ENCODE data around the gene HSD17B12.

Gene HSD17B12

GRCh38 chr11:43812471-43812870 is 131.9 kb downstream of the HSD17B12 start:
- no peak for DNase-seq

DNA sequence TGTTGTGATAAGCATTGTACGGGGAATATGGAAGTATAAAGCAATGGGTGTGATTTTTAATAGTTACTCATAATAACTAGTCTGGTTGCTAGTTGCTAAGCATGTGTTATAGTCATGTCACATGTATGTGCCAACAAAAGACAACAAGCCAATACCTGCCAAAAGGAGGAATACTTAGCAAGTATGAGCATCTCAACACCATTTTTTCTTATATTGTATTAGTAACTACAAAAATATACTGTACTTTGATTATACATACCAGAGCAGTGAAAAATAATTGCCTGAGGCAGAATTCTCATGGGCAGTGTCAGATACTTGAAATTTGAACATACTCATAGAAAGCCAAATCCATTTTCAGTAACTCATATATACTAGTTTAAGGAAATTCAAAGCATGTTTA is 137.7 kb downstream of the HSD17B12 start:
- DNase-seq = no peak

DNA sequence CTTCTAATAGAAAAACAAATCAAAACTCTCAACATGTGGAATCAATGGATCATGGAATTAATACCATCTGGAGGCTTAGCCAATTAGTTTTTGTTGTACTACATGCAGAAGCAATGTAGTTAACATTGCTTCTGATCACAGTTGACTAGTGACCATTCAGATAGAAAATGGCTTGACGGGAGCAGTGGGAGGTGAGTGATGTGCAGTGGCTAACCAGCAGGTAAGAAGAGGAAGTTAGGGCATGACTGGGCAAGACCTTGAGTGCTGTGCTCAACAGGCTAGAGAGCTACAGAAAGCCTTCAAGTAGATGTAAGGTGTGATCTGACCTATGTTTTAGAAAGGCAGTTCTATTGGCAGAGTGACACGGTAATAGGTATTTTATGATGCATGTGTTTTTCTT is 139.4 kb downstream of the HSD17B12 start:
- no peak for DNase-seq

DNA sequence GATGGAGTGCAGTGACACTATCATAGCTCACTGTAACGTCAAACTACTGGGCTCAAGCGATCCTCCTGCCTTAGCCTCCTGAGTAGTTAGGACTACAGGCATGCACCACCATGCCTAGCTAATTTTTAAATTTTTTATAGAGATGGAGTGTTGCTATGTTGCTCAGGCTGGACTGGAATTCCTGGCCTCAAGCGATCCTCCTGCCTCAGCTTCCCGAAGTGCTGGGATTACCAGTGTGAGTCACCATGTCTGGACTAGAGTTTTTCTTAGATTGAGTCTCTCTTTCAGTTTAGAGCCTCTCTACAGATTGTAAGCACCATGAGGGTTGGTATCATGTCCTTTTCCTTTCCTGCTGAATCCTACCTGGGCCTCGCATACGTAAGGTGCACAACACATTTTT is 142.8 kb downstream of the HSD17B12 start:
- no peak for DNase-seq

GRCh38 chr11:43823851-43824250 is 143.3 kb downstream of the HSD17B12 start:
- DNase-seq = no peak

GRCh38 chr11:43825217-43825816 is 144.8 kb downstream of the HSD17B12 start:
- DNase-seq = no peak

GRCh38 chr11:43830928-43831440 is 150.4 kb downstream of the HSD17B12 start:
- DNase-seq = peak; percentile 23 to 71

DNA sequence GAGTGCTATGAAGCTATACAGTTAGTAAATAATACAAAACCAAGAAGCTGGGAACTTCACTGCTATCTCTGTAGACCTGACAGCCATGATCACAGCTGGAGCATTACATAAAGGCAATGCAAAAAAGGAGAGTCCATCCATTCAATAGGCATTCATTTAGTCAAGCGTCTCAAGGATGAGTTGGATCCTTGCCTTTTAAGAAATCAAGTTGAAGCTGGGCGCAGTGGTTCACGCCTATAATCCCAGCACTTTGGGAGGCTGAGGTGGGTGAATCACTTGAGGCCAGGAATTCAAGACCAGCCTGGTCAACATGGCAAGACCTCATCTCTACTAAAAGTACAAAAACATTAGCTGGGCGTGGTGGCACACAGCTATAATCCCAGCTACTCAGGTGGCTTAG is 152.0 kb downstream of the HSD17B12 start:
- no peak for DNase-seq

DNA sequence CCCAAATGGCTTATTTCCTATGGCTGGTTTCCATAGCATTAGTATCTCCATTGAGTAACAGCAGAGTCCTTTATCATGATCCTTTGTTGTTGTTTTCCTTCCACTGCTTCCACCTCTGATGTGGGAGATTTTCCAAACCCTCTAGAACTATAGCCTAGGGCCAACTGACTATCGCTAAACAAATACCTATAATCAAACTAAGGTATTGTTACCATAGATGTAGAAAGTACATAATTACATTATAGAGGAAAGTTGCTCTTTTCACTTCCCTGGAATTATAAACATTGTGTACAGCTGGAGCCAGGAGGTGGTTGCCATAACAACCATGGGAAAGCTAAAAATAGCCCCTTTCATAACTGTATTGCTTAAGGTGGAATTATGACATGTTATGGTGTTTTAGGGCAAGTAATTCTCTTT is 153.1 kb downstream of the HSD17B12 start:
- DNase-seq = no peak

GRCh38 chr11:43834286-43834685 is 153.7 kb downstream of the HSD17B12 start:
- DNase-seq = no peak

DNA sequence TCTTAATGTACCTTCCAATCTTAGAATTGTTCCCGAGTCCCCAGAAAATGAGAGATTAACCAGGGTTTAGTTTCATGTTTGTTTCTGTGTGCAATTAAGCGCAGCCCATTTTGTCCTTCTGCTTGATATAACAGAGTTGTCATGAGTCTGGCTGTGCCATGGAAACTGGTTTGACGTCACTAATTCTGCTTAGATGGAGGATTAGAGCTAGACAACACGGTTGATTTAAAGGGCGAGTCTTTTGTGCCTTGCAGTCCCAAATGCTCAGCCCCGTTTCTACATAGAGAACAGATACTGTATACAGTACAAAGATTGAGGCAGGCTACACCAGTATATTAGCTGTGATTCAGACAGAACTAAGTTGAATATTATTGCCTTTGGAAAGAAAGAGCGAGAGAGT is 154.6 kb downstream of the HSD17B12 start:
- DNase-seq = no peak

DNA sequence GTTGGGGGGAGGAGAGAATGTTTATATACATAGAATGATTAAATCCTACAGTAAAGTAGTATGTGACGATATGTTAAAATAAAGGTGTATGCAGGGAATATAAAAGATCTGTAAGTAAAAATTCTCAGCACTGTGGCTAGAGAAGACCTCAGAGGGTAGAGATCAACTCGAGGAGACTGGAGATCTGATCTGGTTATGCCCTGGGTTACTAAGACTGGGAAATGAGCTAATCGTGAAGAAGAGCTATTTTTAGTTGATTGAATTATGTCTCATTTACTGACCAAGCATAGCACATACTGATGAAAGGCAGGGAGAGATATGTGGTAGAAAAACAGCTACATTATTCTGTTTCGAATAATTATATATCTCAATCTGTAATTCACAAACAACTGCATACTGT is 157.3 kb downstream of the HSD17B12 start:
- DNase-seq = no peak

GRCh38 chr11:43842021-43842420 is 161.5 kb downstream of the HSD17B12 start:
- DNase-seq = no peak

DNA sequence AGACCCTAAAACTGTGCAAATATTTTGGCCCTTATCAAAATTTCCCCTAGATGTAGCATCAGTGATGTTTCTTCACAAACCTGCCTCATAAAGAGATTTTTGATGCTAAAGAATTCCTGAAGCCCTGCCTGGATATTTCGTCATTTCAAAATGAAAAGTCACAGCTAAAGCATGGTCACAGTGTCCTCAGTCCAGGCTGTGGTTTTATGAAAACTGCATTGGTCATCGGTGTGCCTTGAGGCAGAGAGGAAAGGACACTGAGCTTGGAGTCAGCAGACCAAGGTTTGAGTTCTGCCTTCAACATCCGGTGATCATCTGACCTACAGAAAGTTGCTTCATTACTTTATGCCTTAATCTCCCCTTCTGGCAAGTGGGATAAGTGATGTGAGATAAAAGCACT is 165.3 kb downstream of the HSD17B12 start:
- no peak for DNase-seq

- DNase-seq = peak; percentile 50 to 55
Observed at GRCh38 chr11:43852057-43852636, 171.6 kb downstream of the HSD17B12 start.

GRCh38 chr11:43853781-43854180 is 173.2 kb downstream of the HSD17B12 start:
- DNase-seq = no peak

- no peak for DNase-seq
Observed at GRCh38 chr11:43856993-43857392, 176.5 kb downstream of the HSD17B12 start.

- DNase-seq = no peak
Observed at GRCh38 chr11:43861141-43861540, 180.6 kb downstream of the HSD17B12 start.

- no peak for DNase-seq
Observed at GRCh38 chr11:43866520-43866919, 186.0 kb downstream of the HSD17B12 start.

DNA sequence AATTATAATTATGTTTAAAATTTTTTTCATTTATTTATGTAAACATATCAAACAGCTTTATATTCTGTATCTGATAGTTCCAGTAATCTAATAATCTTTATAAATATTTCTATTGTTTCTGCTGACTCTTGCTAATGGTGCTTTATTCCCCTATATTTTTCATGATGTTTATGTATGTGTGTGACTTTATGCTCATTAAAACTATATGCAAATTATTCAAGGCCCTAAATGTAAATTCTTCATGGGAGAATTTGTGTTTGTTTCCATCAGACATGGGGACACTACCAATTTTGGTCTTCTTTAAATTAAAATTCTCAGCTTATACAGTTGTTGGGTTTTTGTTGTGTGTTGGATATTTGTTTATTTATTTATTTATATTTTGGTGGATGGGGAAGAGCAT is 186.4 kb downstream of the HSD17B12 start:
- DNase-seq = no peak

- DNase-seq = peak in 1 of 2 experiments; percentile 28
Observed at GRCh38 chr11:43868852-43869567, 188.5 kb downstream of the HSD17B12 start.

GRCh38 chr11:43871051-43871450 is 190.5 kb downstream of the HSD17B12 start:
- DNase-seq = no peak

DNA sequence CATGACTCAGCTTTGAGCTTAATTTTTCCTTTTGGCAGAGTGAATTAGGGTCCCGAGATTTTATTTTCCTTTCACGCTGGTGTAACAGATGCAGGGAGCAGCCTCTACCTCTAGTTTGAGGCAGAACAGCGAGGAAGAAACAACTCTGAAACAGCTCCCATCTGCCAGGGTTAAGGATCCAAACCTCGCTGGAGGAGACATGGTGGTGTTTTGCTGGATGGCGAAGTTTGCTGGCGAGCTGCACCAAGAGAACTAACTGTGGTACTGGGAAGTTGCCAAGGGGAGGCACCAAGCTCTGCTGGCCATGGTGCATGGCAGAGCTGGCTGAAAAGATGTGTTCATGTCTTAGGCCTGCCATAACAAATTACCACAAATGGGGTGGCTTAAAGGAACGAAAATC is 192.5 kb downstream of the HSD17B12 start:
- no peak for DNase-seq

GRCh38 chr11:43874078-43874477 is 193.5 kb downstream of the HSD17B12 start:
- no peak for DNase-seq

All from stimulated activated CD4-positive, alpha-beta T cell treated with anti-CD3 and anti-CD28 coated beads, Interleukin-4, amount 100 ng/mL, for 4 hours (primary cell).